Loucy (cell line): ENCODE data around the gene TPI1.

ENCODE experiments used
- H2AFZ ChIP-seq: fragments of 200-600 bp; sonication (generic); 2 replicates; pipeline ENCODE4 v1.6.0; 2016; ENCODE audit warnings: antibody characterized with exemption, mild to moderate bottlenecking, low read length, moderate library complexity
- H3F3A ChIP-seq: fragments of 200-600 bp; 2 replicates; pipeline ENCODE4 v1.6.0; 2016; ENCODE audit warnings: antibody characterized with exemption, low read depth, mild to moderate bottlenecking
- H3K27me3 ChIP-seq: fragments of 200-600 bp; sonication (generic); 2 replicates; pipeline ENCODE4 v1.6.1; 2014; ENCODE audit warnings: low read length, mild to moderate bottlenecking; ENCODE audit not compliant: insufficient read depth, poor library complexity, severe bottlenecking
- H3K36me3 ChIP-seq: fragments of 200-600 bp; sonication (generic); 2 replicates; pipeline ENCODE4 v1.6.1; 2016; ENCODE audit warnings: low read length; ENCODE audit not compliant: insufficient read depth
- H3K4me1 ChIP-seq: fragments of 200-600 bp; sonication (generic); 2 replicates; pipeline ENCODE4 v1.5.1; 2014; ENCODE audit warnings: low read length, mild to moderate bottlenecking; ENCODE audit not compliant: insufficient read depth, poor library complexity, severe bottlenecking
- H3K4me2 ChIP-seq: fragments of 200-600 bp; sonication (generic); 2 replicates; pipeline ENCODE4 v1.6.0; 2014; ENCODE audit warnings: antibody characterized with exemption, low read length, low read depth, mild to moderate bottlenecking; ENCODE audit not compliant: poor library complexity, severe bottlenecking
- H3K4me3 ChIP-seq: fragments of 200-600 bp; sonication (generic); 2 replicates; pipeline ENCODE4 v1.5.1; 2014; ENCODE audit warnings: low read length, mild to moderate bottlenecking, mixed read lengths; ENCODE audit not compliant: poor library complexity, severe bottlenecking
- H3K79me2 ChIP-seq: fragments of 200-600 bp; sonication (generic); 2 replicates; pipeline ENCODE4 v1.6.1; 2014; ENCODE audit warnings: low read length; ENCODE audit not compliant: insufficient read depth
- H3K9ac ChIP-seq: fragments of 200-600 bp; sonication (generic); 2 replicates; pipeline ENCODE4 v1.6.0; 2014; ENCODE audit warnings: mild to moderate bottlenecking, low read depth, low read length, moderate library complexity; ENCODE audit not compliant: poor library complexity, severe bottlenecking
- H3K9me2 ChIP-seq: fragments of 200-600 bp; sonication (generic); replicated peaks from 2 replicates; pipeline ENCODE4 v1.6.1; 2016; ENCODE audit warnings: low read depth, low read length, mixed read lengths
- H3K9me3 ChIP-seq: fragments of 200-600 bp; sonication (generic); 2 replicates; pipeline ENCODE4 v1.6.1; 2014; ENCODE audit warnings: mild to moderate bottlenecking, antibody characterized with exemption, low read length, low read depth; ENCODE audit not compliant: insufficient read depth
- H4K20me1 ChIP-seq: fragments of 200-600 bp; sonication (generic); 2 replicates; pipeline ENCODE4 v1.6.0; 2014; ENCODE audit warnings: antibody characterized with exemption, low read length, mild to moderate bottlenecking; ENCODE audit not compliant: insufficient read depth, poor library complexity, severe bottlenecking
- CTCF ChIP-seq: fragments of 200-600 bp; sonication (generic); conservative IDR thresholded peaks from 2 replicates; pipeline ENCODE4 v1.5.1; 2014; ENCODE audit warnings: mild to moderate bottlenecking, antibody characterized with exemption, low read length
- EZH2phosphoT487 ChIP-seq: fragments of 200-600 bp; IDR thresholded peaks from 2 replicates; pipeline ENCODE4 v1.6.1; 2018; ENCODE audit warnings: antibody characterized with exemption, mild to moderate bottlenecking, moderate library complexity, borderline replicate concordance

TPI1 gene

GRCh38 chr12:6821591-6822425 lies 45.5 kb upstream of the TPI1 start, which contains the start of gene GPR162:
GPR162 (plus strand) TSS chr12:6821821; CDS start chr12:6823899, 2,078 bp downstream.
- TF ChIP-seq EZH2phosphoT487 = no peak
- no peak for TF ChIP-seq CTCF
- peak within 1 kb of the TSS; percentile 62 for H2AFZ ChIP-seq
- no peaks in the 10 kb centered on the region for H3K27me3 ChIP-seq
- peak within 1 kb of the TSS; percentile 67 for H3K9ac ChIP-seq
- no peaks in the 10 kb centered on the region for H3K9me2 ChIP-seq
- no peaks in the 10 kb centered on the region for H3F3A ChIP-seq
- H3K9me3 ChIP-seq = no peaks in the 10 kb centered on the region
- H3K36me3 ChIP-seq = no peaks in the 10 kb centered on the region
- peak within 1 kb of the TSS; percentile 65 for H3K4me3 ChIP-seq
- H3K79me2 ChIP-seq = no peaks in the 10 kb centered on the region
- H3K4me1 ChIP-seq = peaks cover 28% of the 10 kb centered on the region
- H3K4me2 ChIP-seq = peak within 1 kb of the TSS; percentile 80
- H4K20me1 ChIP-seq = no peaks in the 10 kb centered on the region

- no peaks in the 10 kb centered on the region for H3K9me3 ChIP-seq
- H3K4me3 ChIP-seq = peak overlapping the region; percentile 65
- H3F3A ChIP-seq = no peaks in the 10 kb centered on the region
- H3K4me1 ChIP-seq = peaks cover 35% of the 10 kb centered on the region
- no peaks in the 10 kb centered on the region for H4K20me1 ChIP-seq
- H3K36me3 ChIP-seq = no peaks in the 10 kb centered on the region
- no peak for TF ChIP-seq EZH2phosphoT487
- no peak for TF ChIP-seq CTCF
- no peaks in the 10 kb centered on the region for H3K9me2 ChIP-seq
- peak overlapping the region; percentile 67 for H3K9ac ChIP-seq
- H3K79me2 ChIP-seq = no peaks in the 10 kb centered on the region
- peak overlapping the region; percentile 80 for H3K4me2 ChIP-seq
- H3K27me3 ChIP-seq = no peaks in the 10 kb centered on the region
- H2AFZ ChIP-seq = no peak overlapping the region
Observed at GRCh38 chr12:6822426-6823135, 44.8 kb upstream of the TPI1 start.

GRCh38 chr12:6823182-6824084 lies 43.9 kb upstream of the TPI1 start:
- Histone ChIP-seq H3K27me3 (no peaks in the 10 kb centered on the region), H3K9me2 (no peaks in the 10 kb centered on the region), H3K4me2 (no peak overlapping the region)

More at GRCh38 chr12:6823182-6824084, 43.9 kb upstream of the TPI1 start:
- H4K20me1 ChIP-seq = no peaks in the 10 kb centered on the region
- H3K4me3 ChIP-seq = no peak overlapping the region
- TF ChIP-seq EZH2phosphoT487 = no peak
- no peak for TF ChIP-seq CTCF
- no peaks in the 10 kb centered on the region for H3F3A ChIP-seq
- no peak overlapping the region for H2AFZ ChIP-seq
- peaks cover 36% of the 10 kb centered on the region for H3K4me1 ChIP-seq
- no peak overlapping the region for H3K9ac ChIP-seq
- no peaks in the 10 kb centered on the region for H3K36me3 ChIP-seq
- no peaks in the 10 kb centered on the region for H3K9me3 ChIP-seq
- peaks cover 5% of the 10 kb centered on the region; the same call in 1 of the 2 replicates for H3K79me2 ChIP-seq
